ENCODE data around the gene DPP6.

The DPP6 gene

DNA sequence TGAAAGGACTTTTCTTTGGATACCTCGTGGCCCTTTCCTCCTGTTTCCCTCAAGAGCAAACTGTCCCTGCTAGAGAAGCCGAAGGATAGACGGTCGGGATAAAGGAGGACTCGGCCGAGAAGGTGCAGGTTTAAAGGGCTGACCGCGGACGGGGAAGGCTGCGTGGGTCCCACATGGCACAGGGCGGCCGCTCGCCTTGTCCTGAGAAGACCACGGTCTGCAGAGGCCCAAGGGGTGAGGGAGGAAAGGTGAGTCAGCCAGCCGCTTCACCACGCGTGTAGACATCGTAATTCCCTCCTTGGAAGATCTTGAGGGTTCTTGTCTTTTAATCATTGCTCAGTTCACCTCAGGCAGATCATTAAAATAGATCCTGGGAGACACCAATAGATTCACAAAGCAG lies 253.8 kb downstream of the DPP6 start:
- no peak for TF ChIP-seq FOXM1 (IDR thresholded peaks at IDR 0.05; ENCODE audit: borderline replicate concordance)
- no peak for TF ChIP-seq SUZ12 (IDR thresholded peaks at IDR 0.05)
- no peak for TF ChIP-seq SP1 (IDR thresholded peaks at IDR 0.05)
- TF ChIP-seq NFRKB (IDR thresholded peaks at IDR 0.05) = no peak
- TF ChIP-seq ELF4 (IDR thresholded peaks at IDR 0.05) = no peak
- TF ChIP-seq L3MBTL2 (conservative IDR thresholded peaks at IDR 0.05) = no peak
- TF ChIP-seq LEF1 (IDR thresholded peaks at IDR 0.05; ENCODE audit: borderline replicate concordance) = no peak
- TF ChIP-seq FOXK2 (IDR thresholded peaks at IDR 0.05) = no peak
- TF ChIP-seq, protein P1, sequence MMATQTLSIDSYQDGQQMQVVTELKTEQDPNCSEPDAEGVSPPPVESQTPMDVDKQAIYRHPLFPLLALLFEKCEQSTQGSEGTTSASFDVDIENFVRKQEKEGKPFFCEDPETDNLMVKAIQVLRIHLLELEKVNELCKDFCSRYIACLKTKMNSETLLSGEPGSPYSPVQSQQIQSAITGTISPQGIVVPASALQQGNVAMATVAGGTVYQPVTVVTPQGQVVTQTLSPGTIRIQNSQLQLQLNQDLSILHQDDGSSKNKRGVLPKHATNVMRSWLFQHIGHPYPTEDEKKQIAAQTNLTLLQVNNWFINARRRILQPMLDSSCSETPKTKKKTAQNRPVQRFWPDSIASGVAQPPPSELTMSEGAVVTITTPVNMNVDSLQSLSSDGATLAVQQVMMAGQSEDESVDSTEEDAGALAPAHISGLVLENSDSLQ (IDR thresholded peaks at IDR 0.05) = no peak
- TF ChIP-seq BHLHE40 (IDR thresholded peaks at IDR 0.05; ENCODE audit: borderline replicate concordance) = no peak
- no peak for DNase-seq (ENCODE audit: extremely low spot score)
- POLR2A ChIA-PET = no interaction called here
- CTCF ChIA-PET = no interaction called here

DNA sequence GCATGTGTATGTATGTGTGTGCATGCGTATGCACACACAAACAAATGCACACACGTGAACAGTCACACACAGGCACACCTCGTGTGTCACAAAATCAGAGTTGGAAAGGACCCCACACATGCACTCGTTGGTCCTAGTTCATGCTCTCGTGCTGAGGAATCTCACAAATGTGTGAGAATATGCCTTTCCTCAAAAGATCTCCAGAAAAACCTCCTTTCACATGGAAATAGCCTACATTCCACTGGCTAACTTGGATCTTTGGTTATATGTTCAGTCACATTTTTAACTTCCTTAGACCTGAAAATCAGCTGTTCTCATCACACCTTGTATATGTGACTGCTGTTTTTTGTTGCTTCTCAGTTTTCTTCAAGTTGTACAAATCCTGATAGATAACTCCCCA lies 256.7 kb downstream of the DPP6 start:
- CTCF ChIA-PET = no interaction called here
- DNase-seq (ENCODE audit: extremely low spot score) = no peak

DNA sequence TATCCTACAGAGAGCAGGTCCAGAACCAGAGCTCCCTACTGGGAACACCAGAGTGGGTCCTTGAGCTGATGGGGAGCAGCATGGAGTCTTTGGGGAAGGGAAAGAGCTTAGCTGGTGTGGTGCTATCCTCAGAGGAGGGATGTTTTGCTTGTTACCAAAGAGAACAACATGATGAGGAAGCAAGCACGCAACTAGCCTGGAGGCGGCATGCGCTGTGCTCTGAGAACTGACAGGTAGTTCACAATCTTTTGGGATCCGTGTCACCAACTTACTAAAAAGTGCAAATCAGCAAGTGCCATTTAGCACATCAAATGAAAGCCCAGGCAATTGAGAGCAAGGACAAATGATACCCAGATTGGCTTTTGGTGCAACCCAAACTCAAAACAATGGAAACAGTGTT lies 257.9 kb downstream of the DPP6 start:
- no peak for TF ChIP-seq FOXK2 (IDR thresholded peaks at IDR 0.05)
- no peak for DNase-seq (ENCODE audit: extremely low spot score)
- ChIA-PET POLR2A (no interaction called here), CTCF (no interaction called here)

More for the DNA sequence above, 256.7 kb downstream of the DPP6 start:
- POLR2A ChIA-PET = no interaction called here
- no peak for TF ChIP-seq FOXM1 (IDR thresholded peaks at IDR 0.05; ENCODE audit: borderline replicate concordance)
- TF ChIP-seq, protein P1 (IDR thresholded peaks at IDR 0.05) = no peak
- no peak for TF ChIP-seq NFRKB (IDR thresholded peaks at IDR 0.05)
- no peak for TF ChIP-seq SUZ12 (IDR thresholded peaks at IDR 0.05)
- TF ChIP-seq L3MBTL2 (conservative IDR thresholded peaks at IDR 0.05) = no peak
- TF ChIP-seq CTBP1 (IDR thresholded peaks at IDR 0.05; ENCODE audit: borderline replicate concordance) = no peak
- no peak for TF ChIP-seq ZNF384 (IDR thresholded peaks at IDR 0.05)
- TF ChIP-seq ELF4 (IDR thresholded peaks at IDR 0.05) = no peak
- TF ChIP-seq FOXK2 (IDR thresholded peaks at IDR 0.05) = no peak
- no peak for TF ChIP-seq LEF1 (IDR thresholded peaks at IDR 0.05; ENCODE audit: borderline replicate concordance)

DNA sequence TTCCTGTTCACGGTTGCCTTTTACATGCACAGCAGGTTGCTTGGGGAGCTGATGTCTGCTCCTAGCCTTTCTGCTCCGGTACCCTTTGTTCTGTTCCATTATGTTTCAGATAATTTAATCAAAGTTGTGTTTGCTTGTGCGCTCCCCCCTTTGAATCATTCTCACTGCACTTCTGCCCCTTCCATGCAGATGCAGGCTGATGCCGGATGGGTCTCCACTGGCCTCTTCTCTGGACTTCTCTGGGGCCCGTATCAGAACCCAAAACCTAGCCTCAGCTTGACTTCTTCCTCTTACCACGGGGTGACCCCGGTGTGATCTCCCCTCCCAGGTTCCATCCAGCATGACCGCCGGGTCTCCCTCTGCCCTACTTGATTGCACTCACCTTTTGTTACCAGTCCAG lies 272.0 kb downstream of the DPP6 start:
- CTCF ChIA-PET = no interaction called here
- POLR2A ChIA-PET = no interaction called here

DNA sequence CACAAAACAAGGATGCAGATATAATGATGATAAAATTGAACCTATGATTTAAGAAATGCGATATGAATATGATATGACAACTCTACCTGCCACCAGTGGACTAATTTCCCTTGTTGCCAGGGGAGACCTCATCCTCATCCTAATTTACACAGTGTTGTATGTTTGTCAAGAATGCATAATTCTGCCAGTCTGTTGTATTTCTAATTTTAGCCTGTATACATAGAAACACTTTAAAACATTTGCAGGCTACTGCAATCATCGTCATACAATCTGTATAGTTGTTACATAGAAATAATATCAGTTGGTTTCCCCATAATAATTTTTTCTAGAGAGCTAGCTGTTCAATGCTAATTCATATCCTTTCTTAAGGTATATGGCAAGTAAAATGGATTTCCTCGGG lies 274.2 kb downstream of the DPP6 start:
- ChIA-PET POLR2A (no interaction called here), CTCF (no interaction called here)
- TF ChIP-seq NFRKB (IDR thresholded peaks at IDR 0.05) = no peak
- no peak for TF ChIP-seq BHLHE40 (IDR thresholded peaks at IDR 0.05; ENCODE audit: borderline replicate concordance)
- DNase-seq (ENCODE audit: extremely low spot score) = no peak

More for the DNA sequence above, 272.0 kb downstream of the DPP6 start:
- no peak for TF ChIP-seq FOXK2 (IDR thresholded peaks at IDR 0.05)
- no peak for TF ChIP-seq SUZ12 (IDR thresholded peaks at IDR 0.05)
- no peak for TF ChIP-seq TARDBP (IDR thresholded peaks at IDR 0.05)
- TF ChIP-seq LEF1 (IDR thresholded peaks at IDR 0.05; ENCODE audit: borderline replicate concordance) = no peak
- TF ChIP-seq HDGF (IDR thresholded peaks at IDR 0.05; ENCODE audit: borderline replicate concordance) = no peak
- DNase-seq (ENCODE audit: extremely low spot score) = no peak

DNA sequence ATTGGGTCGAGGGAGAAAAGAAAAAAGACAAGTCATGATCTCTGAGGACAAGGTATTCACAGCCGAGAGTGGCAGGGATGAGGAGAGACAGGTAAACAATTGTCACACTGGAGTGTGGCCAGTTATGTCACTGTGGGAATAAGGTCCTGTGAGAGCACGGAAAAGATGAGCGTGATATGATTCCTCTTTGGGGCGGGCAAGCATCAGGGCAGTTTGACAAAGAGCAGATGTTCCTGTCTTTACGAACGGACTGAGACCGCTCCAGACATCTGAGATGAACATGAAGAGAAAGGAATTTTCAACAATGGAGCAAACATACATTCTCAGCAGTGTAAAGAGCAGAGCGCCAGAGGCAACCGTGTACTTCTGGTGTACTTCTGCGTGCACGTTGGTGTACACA lies 278.1 kb downstream of the DPP6 start:
- TF ChIP-seq LEF1 (IDR thresholded peaks at IDR 0.05; ENCODE audit: borderline replicate concordance) (no peak), FOXK2 (IDR thresholded peaks at IDR 0.05) (no peak), ELF4 (IDR thresholded peaks at IDR 0.05) (no peak), ZNF384 (IDR thresholded peaks at IDR 0.05) (no peak), HDGF (IDR thresholded peaks at IDR 0.05; ENCODE audit: borderline replicate concordance) (no peak), NFRKB (IDR thresholded peaks at IDR 0.05) (no peak), BHLHE40 (IDR thresholded peaks at IDR 0.05; ENCODE audit: borderline replicate concordance) (no peak), FOXM1 (IDR thresholded peaks at IDR 0.05; ENCODE audit: borderline replicate concordance) (no peak), SP1 (IDR thresholded peaks at IDR 0.05) (no peak)
- TF ChIP-seq, protein P1 (IDR thresholded peaks at IDR 0.05) = no peak
- CTCF ChIA-PET = no interaction called here

DNA sequence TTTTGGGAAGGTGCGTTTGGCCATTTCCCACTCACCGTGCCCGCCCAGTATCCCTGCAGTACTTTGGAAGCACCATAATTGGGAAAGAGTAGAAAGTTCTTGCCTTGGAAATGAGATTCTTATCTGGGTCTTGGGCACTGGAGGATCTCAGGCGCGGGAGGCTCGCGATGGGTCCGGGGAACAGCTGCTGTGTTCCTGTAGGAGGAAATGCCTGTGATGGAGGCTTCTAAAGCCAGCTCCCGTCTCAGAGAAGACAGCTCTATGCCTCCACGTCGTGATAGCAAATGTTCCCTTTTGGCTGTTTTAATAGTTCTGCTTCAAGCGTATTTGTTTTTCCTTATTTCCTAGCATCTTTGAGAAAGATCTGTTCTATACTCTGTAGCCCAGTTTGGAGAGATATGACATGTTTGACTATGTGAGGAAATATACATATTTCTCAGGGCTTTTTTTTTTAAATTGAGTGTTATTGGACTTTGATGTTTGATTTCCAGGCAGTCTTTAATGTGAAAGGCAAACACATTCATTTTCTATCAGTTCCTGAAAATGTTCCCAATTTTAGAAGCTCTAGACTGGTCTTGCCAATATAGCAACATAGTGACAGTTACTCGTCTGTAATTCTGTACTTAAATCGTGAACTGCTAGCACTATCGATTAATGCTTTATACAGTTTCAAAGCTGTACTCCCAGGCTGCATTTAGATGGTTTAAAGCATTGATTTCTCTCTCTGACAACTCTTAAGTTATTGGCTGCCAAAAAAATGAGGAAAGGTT lies 280.8 kb downstream of the DPP6 start:
- no peak for DNase-seq (ENCODE audit: extremely low spot score)
- ChIA-PET POLR2A (no interaction called here), CTCF (no interaction called here)
- TF ChIP-seq FOXM1 (IDR thresholded peaks at IDR 0.05; ENCODE audit: borderline replicate concordance) (no peak), LEF1 (IDR thresholded peaks at IDR 0.05; ENCODE audit: borderline replicate concordance) (no peak), SP1 (IDR thresholded peaks at IDR 0.05) (no peak), ZNF384 (IDR thresholded peaks at IDR 0.05) (no peak), BHLHE40 (IDR thresholded peaks at IDR 0.05; ENCODE audit: borderline replicate concordance) (no peak), SUZ12 (IDR thresholded peaks at IDR 0.05) (no peak), ARNT (IDR thresholded peaks at IDR 0.05) (no peak), L3MBTL2 (conservative IDR thresholded peaks at IDR 0.05) (no peak), CTBP1 (IDR thresholded peaks at IDR 0.05; ENCODE audit: borderline replicate concordance) (no peak), FOXA1 (IDR thresholded peaks at IDR 0.05) (no peak), HDGF (IDR thresholded peaks at IDR 0.05; ENCODE audit: borderline replicate concordance) (no peak), NFRKB (IDR thresholded peaks at IDR 0.05) (no peak), TARDBP (IDR thresholded peaks at IDR 0.05) (no peak), ELF4 (IDR thresholded peaks at IDR 0.05) (no peak), FOXK2 (IDR thresholded peaks at IDR 0.05) (no peak)
- TF ChIP-seq, protein P1 (IDR thresholded peaks at IDR 0.05) = no peak

More for the DNA sequence above, 278.1 kb downstream of the DPP6 start:
- DNase-seq (ENCODE audit: extremely low spot score) = no peak
- POLR2A ChIA-PET = no interaction called here

Measured in HEK293T (cell line).